Heart left ventricle (tissue), 13 donors: ENCODE measurements around the gene NT5C2.

Experiments used
- CTCF ChIP-seq, 12 donors: fragments of 200-600 bp; sonication (generic) in 4 of 12; IDR thresholded peaks; one replicate each; pipeline versions ENCODE4 v1.5.0 to v1.8.0; 2018 to 2022; ENCODE audit warnings: antibody characterized with exemption in 12 of 12, mild to moderate bottlenecking in 5 of 12
- POLR2A ChIP-seq, 2 donors: fragments of 450-650 bp; IDR thresholded peaks; one replicate each; pipeline ENCODE4 v1.6.1; 2017; ENCODE audit warnings: antibody characterized with exemption in 2 of 2, mild to moderate bottlenecking in 2 of 2, moderate library complexity in 2 of 2
- donor health status: ischemic (EF 13 %, LVEDD 7.1; RV severe dilation, severe dysfunction).
- donor health status: DM: no; HTN: yes; CAD: no.
- donor health status: DM: no; HTN: no; CAD: no.
- donor health status: ischemic (EF 25% LVEDD 6.9; RV normal size, moderate dysfunction).
- donor health status: ischemic (EF 25% LVEDD 5.7; RV mildly dilated, moderate dysfunction).
- donor health status: ischemic (EF 35%, LVEDD 5.7; RV mildly dilated, moderate dysfunction).
- donor health status: nonischemic (EF 11% LVEDD 7.7; RV severe dilation, severe dysfunction).
- donor health status: DM: yes; HTN: yes; CAD: no.
- donor health status: PGD.
- donor health status: ischemic (EF 29% LVEDD 5.4; RV normal size, mild dysfunction).
- donor health status: nonischemic (EF 23%, LVEDD 6.1; RV moderate dilation, normal function).

GRCh38 chr10:103095005-103095404 is 98.1 kb downstream of the NT5C2 start:
- TF ChIP-seq POLR2A (IDR thresholded peaks at IDR 0.05) (no peak), CTCF (IDR thresholded peaks at IDR 0.05) (no peak)
